HG03066 (cell line): ENCODE data around the gene NR2C2AP.

Source experiments
- ATAC-seq: cut with Tn5 transposase; IDR thresholded peaks from one replicate; pipeline ENCODE4 v1.9.1; 2021; ENCODE audit warnings: low read depth; ENCODE audit not compliant: unreplicated experiment

NR2C2AP gene

GRCh38 chr19:19215792-19216191 is 12.6 kb upstream of the NR2C2AP start:
- ATAC-seq: no peak

GRCh38 chr19:19214892-19215291 is 11.7 kb upstream of the NR2C2AP start:
- no peak for ATAC-seq

- no peak for ATAC-seq
Measured at GRCh38 chr19:19214159-19214490, 10.9 kb upstream of the NR2C2AP start.

DNA sequence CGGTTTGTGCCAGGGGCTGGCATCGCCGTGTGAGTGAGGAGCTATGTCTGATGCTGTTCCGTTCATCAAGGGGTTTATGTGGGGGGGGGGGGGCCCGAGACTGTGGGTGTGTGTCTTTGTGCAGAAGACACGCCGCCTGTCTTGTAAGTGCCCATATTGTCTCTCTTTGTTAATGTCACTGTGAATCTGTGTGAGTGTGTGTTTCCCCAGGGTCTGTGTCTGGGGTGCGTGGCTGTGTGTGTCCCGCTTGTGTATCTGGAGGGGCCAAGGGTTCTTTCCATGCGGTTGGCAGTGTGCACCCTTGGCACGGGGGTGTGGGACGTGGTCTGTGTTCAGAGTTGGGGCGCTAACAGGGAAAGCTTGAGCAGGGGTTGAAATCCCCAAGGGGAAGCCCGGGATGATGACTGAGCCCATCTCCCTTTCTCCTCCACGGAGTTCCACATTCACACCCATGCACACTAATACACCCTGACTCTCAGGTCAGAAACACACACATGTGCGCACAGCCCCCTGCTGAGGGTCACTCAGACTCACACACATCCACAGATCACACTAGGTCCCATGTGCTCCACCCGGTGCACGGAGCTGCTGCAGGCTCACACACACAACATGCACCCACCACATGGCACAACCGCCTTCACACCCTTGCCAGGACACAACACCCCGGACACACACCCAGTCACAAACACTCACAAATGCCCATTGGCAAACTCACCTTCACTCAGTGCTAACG is 10.4 kb upstream of the NR2C2AP start:
- no peak for ATAC-seq

DNA sequence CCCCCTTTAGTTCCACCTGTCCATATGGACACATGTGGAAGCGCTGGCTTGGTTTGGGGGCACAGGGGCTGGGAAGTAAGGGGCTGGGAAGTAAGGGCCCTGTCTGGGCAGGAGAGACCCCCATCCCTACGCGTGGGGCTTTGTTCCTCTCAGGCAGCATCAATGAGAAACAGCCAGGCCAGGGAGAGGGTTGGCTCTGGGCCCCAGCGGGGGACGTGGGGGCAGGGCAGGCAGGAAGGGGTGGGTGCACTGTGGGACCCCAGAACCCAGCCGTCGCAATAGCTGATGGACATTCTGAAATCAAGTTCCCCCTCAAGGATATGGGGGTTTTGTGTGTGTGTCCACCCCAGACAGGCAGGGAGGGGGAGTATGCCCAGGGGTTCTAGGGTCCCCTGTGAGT is 9.7 kb upstream of the NR2C2AP start:
- ATAC-seq: no peak

DNA sequence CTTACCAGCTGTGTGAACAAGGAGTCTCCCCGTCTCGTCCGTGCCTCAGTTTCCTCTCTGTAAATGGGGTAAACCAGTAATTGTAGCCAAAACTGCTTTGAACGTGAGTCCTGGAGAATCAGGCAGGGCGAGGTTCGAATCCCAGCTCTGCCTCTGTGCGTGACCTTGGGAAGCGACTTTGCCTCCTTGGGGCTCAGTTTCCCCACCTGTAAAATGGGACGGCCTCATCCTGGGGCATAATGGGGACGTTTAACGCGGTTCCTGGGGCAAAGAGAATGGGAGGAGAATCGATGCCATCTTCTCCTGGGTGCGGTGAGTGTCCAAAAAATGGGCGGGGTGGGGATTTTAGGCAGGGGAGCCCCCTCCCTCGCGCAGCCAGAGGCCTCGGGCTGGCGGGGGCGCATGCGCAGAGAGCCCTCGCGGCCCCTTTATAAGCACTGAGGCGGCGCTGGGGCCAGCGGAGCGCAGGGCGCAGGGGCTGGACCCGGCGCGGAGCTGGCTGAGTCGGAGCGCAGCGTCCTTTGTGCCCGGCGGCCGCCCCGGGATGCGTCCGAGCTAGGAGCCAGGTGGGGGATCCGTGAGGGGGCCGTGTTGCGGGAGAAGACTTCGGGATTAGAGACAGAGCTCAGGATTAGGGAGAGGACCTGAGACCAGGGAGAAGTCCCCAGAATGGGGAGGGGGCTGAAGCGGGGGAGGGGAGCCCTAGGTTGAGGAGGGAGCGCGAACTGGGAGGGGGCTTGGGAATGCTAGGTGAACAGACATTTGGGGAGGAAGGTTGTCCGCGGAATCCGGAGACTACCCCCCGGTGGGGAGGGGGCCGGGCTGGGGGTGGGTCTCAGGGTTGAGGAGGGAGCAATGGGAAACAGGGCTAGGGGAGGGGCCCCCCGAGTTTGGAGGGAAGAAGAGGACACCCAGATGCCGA is 8.5 kb upstream of the NR2C2AP start, which contains the start of gene NCAN:
Gene NCAN, plus strand, starts transcription at position 460 of the 922 bp plus-strand sequence. CDS start 4,996 bp downstream, outside the sequence.
- ATAC-seq: no peak

- ATAC-seq: no peak
Measured at GRCh38 chr19:19209372-19209771, 6.2 kb upstream of the NR2C2AP start.

DNA sequence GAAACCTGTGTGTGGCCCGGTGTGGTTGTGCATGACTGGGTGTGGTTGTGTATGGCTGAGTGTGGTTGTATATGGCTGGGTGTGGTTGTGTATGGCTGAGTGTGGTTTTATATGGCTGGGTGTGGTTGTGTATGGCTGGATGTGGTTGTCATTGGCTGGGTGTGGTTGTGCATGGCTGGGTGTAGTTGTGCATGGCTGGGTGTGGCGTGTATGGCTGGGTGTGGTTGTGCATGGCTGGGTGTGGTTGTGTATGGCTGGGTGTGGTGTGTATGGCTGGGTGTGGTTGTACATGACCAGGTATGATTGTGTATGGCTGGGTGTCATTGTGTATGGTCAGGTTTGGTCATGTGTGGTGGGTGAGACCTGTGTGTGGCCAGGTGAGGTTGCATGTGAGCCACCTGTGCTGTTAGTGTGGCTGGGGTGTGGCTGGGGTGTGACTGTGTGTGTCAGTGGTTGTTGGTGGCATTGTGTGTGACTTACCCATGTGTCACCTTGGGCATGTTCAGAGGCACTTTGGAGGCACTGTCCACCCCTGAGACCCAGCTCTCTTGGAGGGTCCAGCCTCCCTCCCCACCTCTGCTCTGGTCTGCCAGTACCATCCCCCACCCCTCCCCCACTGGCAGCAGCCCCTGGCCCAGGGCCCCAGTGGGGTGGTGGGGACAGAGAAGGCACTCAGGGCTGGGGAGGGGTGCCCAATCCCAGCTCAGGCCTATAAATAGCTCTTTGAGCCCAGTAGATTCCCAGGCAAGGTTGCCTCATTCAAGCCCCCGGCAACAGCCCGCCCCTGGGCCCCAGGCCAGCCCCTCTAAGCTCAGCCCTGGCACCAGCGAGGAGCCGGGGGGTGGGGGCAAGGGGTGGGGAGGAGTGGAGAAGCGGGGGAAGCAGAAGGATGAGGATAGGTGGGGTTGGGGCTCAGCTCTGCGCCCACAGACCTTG is 4.7 kb upstream of the NR2C2AP start:
- no peak for ATAC-seq

DNA sequence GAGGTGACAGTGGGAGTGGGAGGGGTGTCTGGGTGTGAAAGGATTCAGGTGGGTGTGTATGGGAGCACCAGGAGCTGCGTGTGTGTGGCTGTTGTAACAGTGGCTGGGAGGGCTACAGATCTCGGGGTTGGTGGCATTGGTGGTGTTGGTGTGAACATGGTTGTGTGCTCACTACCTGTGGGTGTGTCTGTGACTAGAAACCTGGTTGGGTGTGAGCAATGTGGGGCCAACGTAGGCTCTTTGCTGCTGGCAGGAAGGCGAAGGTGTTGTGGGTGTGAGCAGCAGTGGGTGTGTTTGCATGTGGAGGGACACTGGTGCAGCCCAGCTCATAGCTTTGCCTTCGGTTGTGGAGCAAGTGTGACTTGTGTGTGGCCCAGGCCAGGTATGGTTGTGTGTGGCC is 3.7 kb upstream of the NR2C2AP start:
- no peak for ATAC-seq

GRCh38 chr19:19205416-19206410 is 2.5 kb upstream of the NR2C2AP start:
- ATAC-seq: no peak

DNA sequence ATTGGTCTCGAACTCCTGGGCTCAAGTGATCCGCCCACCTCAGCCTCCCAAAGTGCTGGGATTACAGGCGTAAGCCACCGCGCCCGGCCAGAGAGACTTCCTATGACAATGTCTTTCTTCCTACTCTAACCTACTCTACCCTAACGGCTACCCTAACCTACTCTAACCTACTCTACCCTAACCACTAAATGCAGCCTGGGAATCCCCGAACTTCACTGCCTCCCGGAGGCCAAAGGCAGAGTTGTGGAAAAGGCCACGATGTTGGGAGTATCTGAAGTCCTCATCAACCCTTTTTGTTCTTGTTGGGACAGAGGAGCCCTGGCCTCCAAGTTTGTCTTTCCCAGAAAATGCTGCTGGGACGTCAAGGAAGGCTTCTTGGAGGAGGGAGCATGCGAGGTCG is 967 bp upstream of the NR2C2AP start:
- no peak for ATAC-seq

- ATAC-seq: peak; percentile 22
Measured at GRCh38 chr19:19202707-19203011, 555 bp downstream of the NR2C2AP start.

DNA sequence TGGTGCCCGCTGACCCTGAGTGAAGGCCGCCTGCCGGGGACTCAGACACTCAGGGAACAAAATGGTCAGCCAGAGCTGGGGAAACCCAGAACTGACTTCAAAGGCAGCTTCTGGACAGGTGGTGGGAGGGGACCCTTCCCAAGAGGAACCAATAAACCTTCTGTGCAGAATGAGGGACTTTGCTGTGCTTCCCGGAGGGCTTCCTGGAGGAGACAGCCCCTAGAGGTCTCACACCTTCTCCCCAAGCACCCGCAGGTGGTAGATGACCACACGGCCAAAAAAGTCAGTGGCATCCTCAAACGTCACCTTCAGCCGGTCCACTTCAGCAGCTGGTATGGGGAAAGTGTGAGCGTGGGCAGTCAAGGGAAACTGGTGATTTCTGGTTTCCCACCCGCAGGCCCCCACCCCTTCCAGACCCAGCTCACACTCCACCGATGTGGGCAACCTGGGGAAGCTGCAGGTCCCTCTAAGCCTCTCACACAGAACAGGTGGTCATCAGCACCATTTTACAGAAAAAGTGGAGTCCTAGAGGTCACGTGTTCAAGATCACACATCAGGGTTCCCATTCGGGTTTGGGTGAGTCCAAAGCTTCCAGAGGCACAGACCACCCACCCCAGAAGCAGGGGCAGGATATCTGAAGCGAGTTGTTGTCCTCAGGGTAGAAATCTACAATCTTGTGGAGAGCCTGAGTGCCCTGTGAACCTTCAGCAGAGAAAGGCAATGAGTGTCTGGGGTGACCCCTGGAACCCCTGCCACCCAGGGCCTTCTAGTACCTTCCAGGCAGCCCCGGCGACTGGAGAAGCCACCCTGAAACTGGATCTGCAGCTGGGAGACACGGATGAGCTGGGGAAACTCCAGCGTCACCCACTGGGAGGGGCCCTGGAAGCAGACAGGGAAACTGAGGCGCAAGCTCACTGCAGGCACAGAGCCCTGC is 1.2 kb downstream of the NR2C2AP start:
- ATAC-seq: no peak

DNA sequence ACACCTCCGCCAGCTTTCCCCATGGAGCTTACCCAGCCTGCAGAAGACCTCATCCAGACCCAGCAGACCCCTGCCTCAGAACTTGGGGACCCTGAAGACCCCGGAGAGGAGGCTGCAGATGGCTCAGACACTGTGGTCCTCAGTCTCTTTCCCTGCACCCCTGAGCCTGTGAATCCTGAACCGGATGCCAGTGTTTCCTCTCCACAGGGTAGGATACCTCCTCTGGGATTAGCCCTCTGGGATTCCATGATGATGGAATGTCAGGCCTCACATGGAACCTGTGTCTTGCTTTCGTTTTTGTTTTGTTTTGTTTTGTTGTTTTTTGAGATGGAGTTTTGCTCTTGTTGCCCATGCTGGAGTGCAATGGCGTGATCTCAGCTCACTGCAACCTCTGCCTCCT is 9.3 kb downstream of the NR2C2AP start:
- no peak for ATAC-seq

DNA sequence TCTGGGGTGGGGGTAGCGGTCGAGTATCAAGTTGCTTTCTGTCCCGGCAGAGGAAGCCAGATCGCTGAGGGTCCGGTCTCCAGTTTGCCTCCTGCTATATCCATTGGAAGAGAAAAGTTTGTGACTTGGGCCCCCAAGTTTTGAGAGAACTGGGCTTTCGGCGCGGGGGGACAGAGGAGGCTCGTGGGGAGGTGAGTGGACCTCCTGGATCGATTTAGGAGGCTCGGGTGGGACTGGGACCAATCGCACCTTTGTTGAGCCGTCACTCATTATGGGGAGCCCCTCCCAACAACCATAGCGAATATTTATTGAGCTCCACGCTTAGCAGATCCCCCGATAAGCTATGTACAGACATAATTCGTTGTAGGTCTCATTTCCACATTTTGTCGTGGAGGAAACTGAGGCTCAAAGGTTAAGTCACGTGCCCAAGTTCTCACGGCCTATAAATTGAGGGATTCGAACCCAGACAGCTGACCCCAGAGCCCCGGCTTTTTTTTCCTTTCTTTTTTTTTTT is 10.2 kb downstream of the NR2C2AP start:
- ATAC-seq: peak; percentile 3

- peak; percentile 83 for ATAC-seq
Measured at GRCh38 chr19:19192078-19192882, 10.9 kb downstream of the NR2C2AP start, which contains the start of the genes BORCS8 and RFXANK. Gene BORCS8, minus strand, starts transcription at chr19:19192152. Its CDS starts 35 bp downstream, at chr19:19192117. Gene RFXANK, plus strand, starts transcription at chr19:19192258. Its CDS starts 1,689 bp downstream, at chr19:19193947.

GRCh38 chr19:19191768-19192077 is 11.5 kb downstream of the NR2C2AP start:
- ATAC-seq: no peak

DNA sequence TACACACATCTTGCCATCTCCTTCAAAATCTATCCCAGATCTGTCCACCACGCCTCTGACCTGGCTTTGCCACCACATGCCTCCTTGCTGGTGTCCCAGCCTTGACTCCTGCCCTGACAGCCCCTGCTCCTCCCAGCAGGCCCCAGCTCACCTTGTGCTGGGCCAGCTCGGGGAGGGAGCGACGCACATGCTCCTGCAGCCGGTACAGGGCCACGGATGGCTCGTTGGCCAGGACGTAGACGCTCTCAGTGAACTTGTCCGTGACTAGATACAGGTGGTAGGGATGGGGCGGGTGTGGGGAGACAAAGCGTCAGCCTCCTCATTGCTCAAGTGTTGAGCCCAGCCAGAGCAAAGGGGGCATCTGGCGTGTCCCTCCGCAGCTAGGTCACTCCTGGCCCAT is 16.5 kb downstream of the NR2C2AP start:
- ATAC-seq: no peak
